ENCODE results near the gene PACS1.

DNA sequence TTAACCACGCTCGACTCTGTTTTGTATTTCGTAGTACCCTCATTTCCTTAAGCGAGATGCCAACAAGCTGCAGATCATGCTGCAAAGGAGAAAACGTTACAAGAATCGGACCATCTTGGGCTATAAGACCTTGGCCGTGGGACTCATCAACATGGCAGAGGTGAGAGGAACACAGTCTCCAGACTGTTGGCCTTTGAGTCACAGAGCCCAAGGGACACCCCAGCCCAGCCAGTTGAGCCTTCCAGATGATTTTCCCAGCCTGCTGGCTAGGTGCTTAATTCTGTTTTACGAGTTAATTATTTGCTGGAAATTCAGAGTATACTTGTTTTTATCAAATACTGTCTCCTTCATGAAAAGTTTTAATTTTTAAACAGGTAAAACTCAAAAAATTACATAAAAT, 141.0 kb downstream of the PACS1 start:
- TF ChIP-seq CTCF (conservative IDR thresholded peaks at IDR 0.05), result no peak
- TF ChIP-seq ZFX (IDR thresholded peaks at IDR 0.05), result no peak
